GM08714 (cell line): ENCODE measurements around the gene PAX2.

ENCODE experiments used
- H3K4me3 ChIP-seq: fragments of 200-500 bp; sonication (Bioruptor generic); 2 replicates; pipeline ENCODE4 v1.5.1; 2014; ENCODE audit warnings: mild to moderate bottlenecking, low read length, inconsistent platforms
- ZNF274 ChIP-seq: IDR thresholded peaks from 2 replicates; pipeline ENCODE4 v1.6.1; 2012; ENCODE audit warnings: mild to moderate bottlenecking, low read depth, low read length

The PAX2 gene

DNA sequence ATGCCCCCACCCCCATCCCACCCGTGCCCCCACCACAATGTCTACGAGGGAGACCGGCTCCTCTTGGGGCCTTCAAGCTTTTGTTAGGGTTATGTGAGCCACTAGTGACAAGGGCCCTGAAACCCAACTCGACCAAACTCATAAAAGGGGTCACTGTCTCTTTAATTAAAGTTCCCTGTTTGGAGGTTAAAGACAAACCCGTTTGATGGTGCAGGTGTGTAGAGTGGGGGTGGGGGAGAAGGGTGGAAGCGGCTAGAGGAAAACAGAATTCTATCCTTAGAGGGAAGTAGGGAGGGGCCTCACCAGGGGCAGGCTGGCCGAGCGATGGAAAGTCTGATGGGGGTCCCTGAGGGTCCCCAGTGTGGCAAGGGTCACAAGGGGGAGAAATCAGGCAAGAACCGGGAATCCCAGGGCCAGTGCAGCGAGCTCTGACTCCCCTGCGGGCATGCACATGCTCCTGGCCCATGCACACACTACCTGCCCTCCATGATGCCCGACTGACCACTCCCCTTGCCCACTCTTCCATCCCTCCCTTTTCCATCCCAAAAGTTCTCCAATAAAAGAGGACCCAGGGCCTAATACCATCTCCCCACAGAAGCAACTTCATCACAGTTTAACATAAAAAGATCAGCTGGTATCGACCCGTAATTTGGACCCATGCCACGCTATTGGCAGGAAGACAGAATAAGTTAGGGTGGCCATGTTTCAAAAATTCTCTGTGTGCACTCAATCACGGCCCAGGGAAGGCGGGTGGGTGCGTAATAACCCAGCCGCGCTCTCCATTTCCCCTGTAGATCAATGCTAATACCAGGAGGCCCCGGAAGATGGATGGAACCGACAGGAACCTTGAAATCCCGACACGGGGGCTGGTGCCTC, 131.4 kb downstream of the PAX2 start:
- H3K4me3 ChIP-seq = no peak overlapping the region
- no peak for TF ChIP-seq ZNF274

DNA sequence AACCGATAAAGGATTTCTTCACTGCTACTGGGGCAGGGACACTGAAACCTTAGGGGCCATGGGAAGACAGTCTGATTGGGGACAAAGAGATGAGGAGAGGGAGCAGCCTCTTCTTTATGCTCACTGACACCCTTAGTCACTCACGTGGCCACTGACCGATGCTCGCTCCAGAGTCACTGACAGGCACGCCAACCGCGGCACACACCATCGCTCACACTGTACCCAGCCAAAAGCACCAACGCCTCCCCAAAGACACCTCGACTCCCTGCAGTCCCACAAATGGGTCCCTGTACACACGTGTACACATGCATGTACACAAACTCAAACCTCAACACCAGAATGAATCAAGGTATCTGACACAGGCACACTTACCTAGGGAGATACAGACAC, 132.1 kb downstream of the PAX2 start:
- no peak overlapping the region for H3K4me3 ChIP-seq
- TF ChIP-seq ZNF274 = no peak

DNA sequence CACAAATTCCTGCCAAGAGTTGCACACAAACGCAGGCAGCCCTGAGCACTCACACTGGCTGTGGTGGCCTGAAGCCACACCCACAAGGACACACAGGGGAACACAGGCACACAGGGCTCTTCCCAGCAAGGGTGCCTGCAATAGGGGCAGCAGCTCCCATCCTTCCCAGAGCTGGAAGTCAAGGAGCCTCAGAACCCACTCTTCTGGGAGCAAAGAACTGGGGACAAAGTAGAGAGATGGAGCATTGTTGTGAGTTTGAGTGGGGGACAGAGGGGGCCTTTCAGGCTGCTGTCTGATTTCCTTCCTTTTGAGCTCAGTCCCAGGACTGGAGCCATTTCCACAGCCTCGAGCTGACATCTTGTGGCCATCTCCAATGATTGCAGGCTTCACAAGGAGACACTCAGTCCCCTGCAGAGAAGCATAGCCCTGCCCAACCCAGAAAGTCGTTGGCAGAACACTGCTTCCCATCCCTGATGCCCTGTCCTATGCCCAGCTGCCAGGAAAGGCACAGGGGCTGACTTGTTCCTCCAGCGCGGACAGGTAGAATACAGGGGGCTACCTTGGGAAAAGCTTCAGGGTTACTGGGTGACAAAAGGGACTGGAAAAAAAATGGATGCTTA, 133.0 kb downstream of the PAX2 start:
- no peak for TF ChIP-seq ZNF274
- no peak overlapping the region for H3K4me3 ChIP-seq
